GM23338 (cell line): Measurements from ENCODE around the gene TAF7L. TPM values are rescaled to one million over a fixed set of nuclear protein-coding genes. Genes with fewer than 3 reads are reported as not detected.

Source experiments
- ATAC-seq: fragments of 200-7000 bp; cut with Tn5 transposase; 3 replicates; pipeline ENCODE4 v1.9.1; 2020
- DNase-seq: peaks from one replicate; pipeline ENCODE4 v3.0.0-alpha.2; 2015; ENCODE audit warnings: low spot score
- H2AFZ ChIP-seq: fragments of 200-600 bp; sonication (generic); 2 replicates; pipeline ENCODE4 v1.8.0; 2016; ENCODE audit warnings: antibody characterized with exemption, mild to moderate bottlenecking, moderate library complexity
- H3F3A ChIP-seq: fragments of 200-600 bp; sonication (generic); replicated peaks from 2 replicates; pipeline ENCODE4 v1.8.0; 2017; ENCODE audit warnings: antibody characterized with exemption, mixed run types, low read depth
- H3K27ac ChIP-seq: fragments of 200-600 bp; sonication (generic); 2 replicates; pipeline ENCODE4 v1.6.1; 2016; ENCODE audit warnings: low read depth
- H3K27me3 ChIP-seq: fragments of 200-600 bp; sonication (generic); 2 replicates; pipeline ENCODE4 v1.8.0; 2016; ENCODE audit warnings: mild to moderate bottlenecking, mixed run types, moderate library complexity; ENCODE audit not compliant: insufficient read depth
- H3K36me3 ChIP-seq: fragments of 200-600 bp; sonication (generic); 2 replicates; pipeline ENCODE4 v1.8.0; 2016; ENCODE audit warnings: mild to moderate bottlenecking; ENCODE audit not compliant: insufficient read depth
- H3K4me1 ChIP-seq: fragments of 200-600 bp; sonication (generic); 2 replicates; pipeline ENCODE4 v1.8.0; 2016; ENCODE audit warnings: mild to moderate bottlenecking, moderate library complexity; ENCODE audit not compliant: insufficient read depth
- H3K4me2 ChIP-seq: fragments of 200-600 bp; sonication (generic); 2 replicates; pipeline ENCODE4 v1.7.1; 2017; ENCODE audit warnings: mixed run types
- H3K4me3 ChIP-seq: fragments of 200-600 bp; sonication (generic); 2 replicates; pipeline ENCODE4 v1.6.1; 2016; ENCODE audit warnings: mixed run types
- H3K79me2 ChIP-seq: fragments of 200-600 bp; sonication (generic); replicated peaks from 2 replicates; pipeline ENCODE4 v1.8.0; 2017; ENCODE audit warnings: mild to moderate bottlenecking; ENCODE audit not compliant: insufficient read depth
- H3K9me2 ChIP-seq: fragments of 200-600 bp; sonication (generic); 2 replicates; pipeline ENCODE4 v1.8.0; 2017; ENCODE audit not compliant: insufficient read depth
- H4K20me1 ChIP-seq: fragments of 200-600 bp; sonication (generic); replicated peaks from 2 replicates; pipeline ENCODE4 v1.8.0; 2017; ENCODE audit warnings: mild to moderate bottlenecking; ENCODE audit not compliant: insufficient read depth
- H3K27ac Mint-ChIP-seq: 2 replicates; pipeline ENCODE4 v1.8.0; 2020; ENCODE audit warnings: inconsistent platforms, mild to moderate bottlenecking, moderate library complexity, mixed read lengths
- H3K27me3 Mint-ChIP-seq: 3 replicates; pipeline ENCODE4 v1.8.0; 2022; ENCODE audit warnings: low read depth, mild to moderate bottlenecking, moderate library complexity, mixed read lengths, inconsistent platforms; ENCODE audit not compliant: insufficient read depth, poor library complexity
- H3K36me3 Mint-ChIP-seq: 3 replicates; pipeline ENCODE4 v1.8.0; 2021; ENCODE audit warnings: low read depth, mild to moderate bottlenecking, inconsistent platforms, moderate library complexity, mixed read lengths
- H3K4me1 Mint-ChIP-seq: 3 replicates; pipeline ENCODE4 v1.8.0; 2020; ENCODE audit warnings: mild to moderate bottlenecking, inconsistent platforms, mixed read lengths
- H3K4me3 Mint-ChIP-seq: 3 replicates; pipeline ENCODE4 v1.8.0; 2021; ENCODE audit warnings: moderate library complexity, mild to moderate bottlenecking, inconsistent platforms, mixed read lengths
- H3K9me3 Mint-ChIP-seq: 3 replicates; pipeline ENCODE4 v1.8.0; 2020; ENCODE audit warnings: moderate library complexity, mild to moderate bottlenecking, inconsistent platforms, mixed read lengths
- CREB1 ChIP-seq: fragments of 250-450 bp; sonication (Bioruptor Pico); IDR thresholded peaks from 2 replicates; pipeline ENCODE4 v1.5.0; 2020; ENCODE audit warnings: low read depth, mild to moderate bottlenecking, moderate library complexity
- EZH2 ChIP-seq: fragments of 200-600 bp; sonication (generic); IDR thresholded peaks from one replicate; pipeline ENCODE4 v1.8.0; 2017; ENCODE audit warnings: antibody characterized with exemption, mild to moderate bottlenecking, low read depth; ENCODE audit not compliant: unreplicated experiment
- EZH2phosphoT487 ChIP-seq: fragments of 200-600 bp; sonication (generic); IDR thresholded peaks from one replicate; pipeline ENCODE4 v1.8.1; 2018; ENCODE audit warnings: antibody characterized with exemption; ENCODE audit not compliant: unreplicated experiment
- JUNB ChIP-seq: IDR thresholded peaks from one replicate; pipeline ENCODE4 v1.6.1; 2016; ENCODE audit warnings: antibody characterized with exemption; ENCODE audit not compliant: unreplicated experiment
- NANOG ChIP-seq: IDR thresholded peaks from 2 replicates; pipeline ENCODE4 v1.6.1; 2016; ENCODE audit warnings: antibody characterized with exemption, borderline replicate concordance
- POLR2AphosphoS5 ChIP-seq: IDR thresholded peaks from 2 replicates; pipeline ENCODE4 v1.6.1; 2016; ENCODE audit warnings: antibody characterized with exemption, low read depth
- STAT1 ChIP-seq: IDR thresholded peaks from one replicate; pipeline ENCODE4 v1.6.1; 2016; ENCODE audit warnings: antibody characterized with exemption; ENCODE audit not compliant: unreplicated experiment
- ZNF114 ChIP-seq: fragments of 250-450 bp; sonication (Bioruptor Pico); IDR thresholded peaks from 2 replicates; pipeline ENCODE4 v1.5.0; 2020; ENCODE audit warnings: mild to moderate bottlenecking, moderate library complexity
- ZNF331 ChIP-seq: fragments of 250-450 bp; sonication (Bioruptor Pico); IDR thresholded peaks from 2 replicates; pipeline ENCODE4 v1.5.0; 2020; ENCODE audit warnings: low read depth, mild to moderate bottlenecking, moderate library complexity
- polyA plus RNA-seq: library from polyadenylated mRNA; unstranded; fragments of >200 nt; fragmentation: Nextera tagmentation; extraction: Ambion mirVana; gene quantifications from 2 replicates; pipeline ENCODE4 v1.2.1, GENCODE V29; 2016
- total RNA-seq: library from RNA; depleted of rRNA; stranded (reverse); fragments of >200 nt; shearing (Covaris generic); gene quantifications from 2 replicates; pipeline ENCODE4 v1.2.3, GENCODE V29; 2014
- TF ChIP-seq, protein P1 (sequence below): fragments of 250-450 bp; sonication (Bioruptor Pico); IDR thresholded peaks from 2 replicates; pipeline ENCODE4 v1.5.0; 2020; ENCODE audit warnings: mild to moderate bottlenecking, moderate library complexity
- TF ChIP-seq, protein P2 (sequence below): IDR thresholded peaks from one replicate; pipeline ENCODE4 v1.6.1; 2018; ENCODE audit warnings: antibody characterized with exemption; ENCODE audit not compliant: unreplicated experiment
- TF ChIP-seq, protein P3 (sequence below): IDR thresholded peaks from 2 replicates; pipeline ENCODE4 v1.6.1; 2016; ENCODE audit warnings: antibody characterized with exemption
- TF ChIP-seq, protein P4 (sequence below), 2 experiments: fragments of 200-600 bp in 1 of 2; sonication (generic) in 1 of 2; conservative IDR thresholded peaks; 2 replicates each; pipeline versions ENCODE4 v1.5.1 to v1.6.1; 2016 to 2017; ENCODE audit warnings: antibody characterized with exemption in 2 of 2, low read depth in 2 of 2, mild to moderate bottlenecking in 2 of 2, moderate library complexity in 1 of 2

TAF7L gene
- total and polyA plus RNA-seq, 2 experiments from 2014 or later: 0.66 TPM; not detected in 1

DNA sequence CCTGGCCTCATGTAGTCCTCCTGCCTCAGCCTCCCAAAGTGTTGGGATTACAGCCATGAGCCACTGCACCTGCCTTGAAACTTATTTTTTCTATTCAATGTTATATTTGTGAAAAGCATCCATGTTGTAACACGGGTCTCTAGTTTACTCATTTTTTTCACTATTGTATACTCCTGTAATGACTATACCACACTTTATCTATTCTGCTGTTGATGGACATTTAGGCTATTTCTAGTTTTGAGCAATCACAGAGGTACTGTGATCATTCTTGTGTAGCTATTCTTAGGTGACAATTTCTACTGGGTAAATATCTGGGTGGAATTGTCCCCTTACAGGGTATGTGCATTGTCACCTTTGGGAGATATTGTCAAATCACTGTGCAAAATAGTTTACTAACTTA, 67.9 kb downstream of the TAF7L start:
- DNase-seq: no peak
- ATAC-seq: no peak
- Histone ChIP-seq H3K4me3 (no peak overlapping the region), H3K4me1 (no peaks in the 10 kb centered on the region), H3K79me2 (no peaks in the 10 kb centered on the region), H3K27me3 (no peaks in the 10 kb centered on the region), H3K27ac (no peak overlapping the region), H3F3A (no peaks in the 10 kb centered on the region), H3K36me3 (no peaks in the 10 kb centered on the region), H3K4me2 (no peak overlapping the region), H2AFZ (no peak overlapping the region), H3K9me2 (no peaks in the 10 kb centered on the region), H4K20me1 (no peaks in the 10 kb centered on the region)
- Mint-ChIP-seq H3K9me3 (no peaks in the 10 kb centered on the region), H3K4me1 (peaks cover 6% of the 10 kb centered on the region), H3K27ac (no peak overlapping the region), H3K36me3 (no peaks in the 10 kb centered on the region), H3K4me3 (no peak overlapping the region), H3K27me3 (no peaks in the 10 kb centered on the region)
- no peak for TF ChIP-seq STAT1
- TF ChIP-seq, protein P1, sequence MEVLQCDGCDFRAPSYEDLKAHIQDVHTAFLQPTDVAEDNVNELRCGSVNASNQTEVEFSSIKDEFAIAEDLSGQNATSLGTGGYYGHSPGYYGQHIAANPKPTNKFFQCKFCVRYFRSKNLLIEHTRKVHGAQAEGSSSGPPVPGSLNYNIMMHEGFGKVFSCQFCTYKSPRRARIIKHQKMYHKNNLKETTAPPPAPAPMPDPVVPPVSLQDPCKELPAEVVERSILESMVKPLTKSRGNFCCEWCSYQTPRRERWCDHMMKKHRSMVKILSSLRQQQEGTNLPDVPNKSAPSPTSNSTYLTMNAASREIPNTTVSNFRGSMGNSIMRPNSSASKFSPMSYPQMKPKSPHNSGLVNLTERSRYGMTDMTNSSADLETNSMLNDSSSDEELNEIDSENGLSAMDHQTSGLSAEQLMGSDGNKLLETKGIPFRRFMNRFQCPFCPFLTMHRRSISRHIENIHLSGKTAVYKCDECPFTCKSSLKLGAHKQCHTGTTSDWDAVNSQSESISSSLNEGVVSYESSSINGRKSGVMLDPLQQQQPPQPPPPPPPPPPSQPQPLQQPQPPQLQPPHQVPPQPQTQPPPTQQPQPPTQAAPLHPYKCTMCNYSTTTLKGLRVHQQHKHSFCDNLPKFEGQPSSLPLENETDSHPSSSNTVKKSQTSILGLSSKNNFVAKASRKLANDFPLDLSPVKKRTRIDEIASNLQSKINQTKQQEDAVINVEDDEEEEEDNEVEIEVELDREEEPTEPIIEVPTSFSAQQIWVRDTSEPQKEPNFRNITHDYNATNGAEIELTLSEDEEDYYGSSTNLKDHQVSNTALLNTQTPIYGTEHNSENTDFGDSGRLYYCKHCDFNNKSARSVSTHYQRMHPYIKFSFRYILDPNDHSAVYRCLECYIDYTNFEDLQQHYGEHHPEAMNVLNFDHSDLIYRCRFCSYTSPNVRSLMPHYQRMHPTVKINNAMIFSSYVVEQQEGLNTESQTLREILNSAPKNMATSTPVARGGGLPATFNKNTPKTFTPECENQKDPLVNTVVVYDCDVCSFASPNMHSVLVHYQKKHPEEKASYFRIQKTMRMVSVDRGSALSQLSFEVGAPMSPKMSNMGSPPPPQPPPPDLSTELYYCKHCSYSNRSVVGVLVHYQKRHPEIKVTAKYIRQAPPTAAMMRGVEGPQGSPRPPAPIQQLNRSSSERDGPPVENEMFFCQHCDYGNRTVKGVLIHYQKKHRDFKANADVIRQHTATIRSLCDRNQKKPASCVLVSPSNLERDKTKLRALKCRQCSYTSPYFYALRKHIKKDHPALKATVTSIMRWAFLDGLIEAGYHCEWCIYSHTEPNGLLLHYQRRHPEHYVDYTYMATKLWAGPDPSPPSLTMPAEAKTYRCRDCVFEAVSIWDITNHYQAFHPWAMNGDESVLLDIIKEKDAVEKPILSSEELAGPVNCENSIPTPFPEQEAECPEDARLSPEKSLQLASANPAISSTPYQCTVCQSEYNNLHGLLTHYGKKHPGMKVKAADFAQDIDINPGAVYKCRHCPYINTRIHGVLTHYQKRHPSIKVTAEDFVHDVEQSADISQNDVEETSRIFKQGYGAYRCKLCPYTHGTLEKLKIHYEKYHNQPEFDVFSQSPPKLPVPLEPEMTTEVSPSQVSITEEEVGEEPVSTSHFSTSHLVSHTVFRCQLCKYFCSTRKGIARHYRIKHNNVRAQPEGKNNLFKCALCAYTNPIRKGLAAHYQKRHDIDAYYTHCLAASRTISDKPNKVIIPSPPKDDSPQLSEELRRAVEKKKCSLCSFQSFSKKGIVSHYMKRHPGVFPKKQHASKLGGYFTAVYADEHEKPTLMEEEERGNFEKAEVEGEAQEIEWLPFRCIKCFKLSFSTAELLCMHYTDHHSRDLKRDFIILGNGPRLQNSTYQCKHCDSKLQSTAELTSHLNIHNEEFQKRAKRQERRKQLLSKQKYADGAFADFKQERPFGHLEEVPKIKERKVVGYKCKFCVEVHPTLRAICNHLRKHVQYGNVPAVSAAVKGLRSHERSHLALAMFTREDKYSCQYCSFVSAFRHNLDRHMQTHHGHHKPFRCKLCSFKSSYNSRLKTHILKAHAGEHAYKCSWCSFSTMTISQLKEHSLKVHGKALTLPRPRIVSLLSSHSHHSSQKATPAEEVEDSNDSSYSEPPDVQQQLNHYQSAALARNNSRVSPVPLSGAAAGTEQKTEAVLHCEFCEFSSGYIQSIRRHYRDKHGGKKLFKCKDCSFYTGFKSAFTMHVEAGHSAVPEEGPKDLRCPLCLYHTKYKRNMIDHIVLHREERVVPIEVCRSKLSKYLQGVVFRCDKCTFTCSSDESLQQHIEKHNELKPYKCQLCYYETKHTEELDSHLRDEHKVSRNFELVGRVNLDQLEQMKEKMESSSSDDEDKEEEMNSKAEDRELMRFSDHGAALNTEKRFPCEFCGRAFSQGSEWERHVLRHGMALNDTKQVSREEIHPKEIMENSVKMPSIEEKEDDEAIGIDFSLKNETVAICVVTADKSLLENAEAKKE (CRISPR knock-in tag): no peak
- no peak for TF ChIP-seq ZNF114 (CRISPR knock-in tag)
- TF ChIP-seq ZNF331 (CRISPR knock-in tag): no peak
- TF ChIP-seq, protein P2, sequence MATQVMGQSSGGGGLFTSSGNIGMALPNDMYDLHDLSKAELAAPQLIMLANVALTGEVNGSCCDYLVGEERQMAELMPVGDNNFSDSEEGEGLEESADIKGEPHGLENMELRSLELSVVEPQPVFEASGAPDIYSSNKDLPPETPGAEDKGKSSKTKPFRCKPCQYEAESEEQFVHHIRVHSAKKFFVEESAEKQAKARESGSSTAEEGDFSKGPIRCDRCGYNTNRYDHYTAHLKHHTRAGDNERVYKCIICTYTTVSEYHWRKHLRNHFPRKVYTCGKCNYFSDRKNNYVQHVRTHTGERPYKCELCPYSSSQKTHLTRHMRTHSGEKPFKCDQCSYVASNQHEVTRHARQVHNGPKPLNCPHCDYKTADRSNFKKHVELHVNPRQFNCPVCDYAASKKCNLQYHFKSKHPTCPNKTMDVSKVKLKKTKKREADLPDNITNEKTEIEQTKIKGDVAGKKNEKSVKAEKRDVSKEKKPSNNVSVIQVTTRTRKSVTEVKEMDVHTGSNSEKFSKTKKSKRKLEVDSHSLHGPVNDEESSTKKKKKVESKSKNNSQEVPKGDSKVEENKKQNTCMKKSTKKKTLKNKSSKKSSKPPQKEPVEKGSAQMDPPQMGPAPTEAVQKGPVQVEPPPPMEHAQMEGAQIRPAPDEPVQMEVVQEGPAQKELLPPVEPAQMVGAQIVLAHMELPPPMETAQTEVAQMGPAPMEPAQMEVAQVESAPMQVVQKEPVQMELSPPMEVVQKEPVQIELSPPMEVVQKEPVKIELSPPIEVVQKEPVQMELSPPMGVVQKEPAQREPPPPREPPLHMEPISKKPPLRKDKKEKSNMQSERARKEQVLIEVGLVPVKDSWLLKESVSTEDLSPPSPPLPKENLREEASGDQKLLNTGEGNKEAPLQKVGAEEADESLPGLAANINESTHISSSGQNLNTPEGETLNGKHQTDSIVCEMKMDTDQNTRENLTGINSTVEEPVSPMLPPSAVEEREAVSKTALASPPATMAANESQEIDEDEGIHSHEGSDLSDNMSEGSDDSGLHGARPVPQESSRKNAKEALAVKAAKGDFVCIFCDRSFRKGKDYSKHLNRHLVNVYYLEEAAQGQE: no peak
- TF ChIP-seq POLR2AphosphoS5: no peak
- no peak for TF ChIP-seq EZH2
- TF ChIP-seq NANOG: no peak
- TF ChIP-seq EZH2phosphoT487: no peak
- TF ChIP-seq, protein P3, sequence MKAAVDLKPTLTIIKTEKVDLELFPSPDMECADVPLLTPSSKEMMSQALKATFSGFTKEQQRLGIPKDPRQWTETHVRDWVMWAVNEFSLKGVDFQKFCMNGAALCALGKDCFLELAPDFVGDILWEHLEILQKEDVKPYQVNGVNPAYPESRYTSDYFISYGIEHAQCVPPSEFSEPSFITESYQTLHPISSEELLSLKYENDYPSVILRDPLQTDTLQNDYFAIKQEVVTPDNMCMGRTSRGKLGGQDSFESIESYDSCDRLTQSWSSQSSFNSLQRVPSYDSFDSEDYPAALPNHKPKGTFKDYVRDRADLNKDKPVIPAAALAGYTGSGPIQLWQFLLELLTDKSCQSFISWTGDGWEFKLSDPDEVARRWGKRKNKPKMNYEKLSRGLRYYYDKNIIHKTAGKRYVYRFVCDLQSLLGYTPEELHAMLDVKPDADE: no peak
- TF ChIP-seq CREB1 (CRISPR knock-in tag): no peak
- TF ChIP-seq JUNB: no peak
- TF ChIP-seq, protein P4, sequence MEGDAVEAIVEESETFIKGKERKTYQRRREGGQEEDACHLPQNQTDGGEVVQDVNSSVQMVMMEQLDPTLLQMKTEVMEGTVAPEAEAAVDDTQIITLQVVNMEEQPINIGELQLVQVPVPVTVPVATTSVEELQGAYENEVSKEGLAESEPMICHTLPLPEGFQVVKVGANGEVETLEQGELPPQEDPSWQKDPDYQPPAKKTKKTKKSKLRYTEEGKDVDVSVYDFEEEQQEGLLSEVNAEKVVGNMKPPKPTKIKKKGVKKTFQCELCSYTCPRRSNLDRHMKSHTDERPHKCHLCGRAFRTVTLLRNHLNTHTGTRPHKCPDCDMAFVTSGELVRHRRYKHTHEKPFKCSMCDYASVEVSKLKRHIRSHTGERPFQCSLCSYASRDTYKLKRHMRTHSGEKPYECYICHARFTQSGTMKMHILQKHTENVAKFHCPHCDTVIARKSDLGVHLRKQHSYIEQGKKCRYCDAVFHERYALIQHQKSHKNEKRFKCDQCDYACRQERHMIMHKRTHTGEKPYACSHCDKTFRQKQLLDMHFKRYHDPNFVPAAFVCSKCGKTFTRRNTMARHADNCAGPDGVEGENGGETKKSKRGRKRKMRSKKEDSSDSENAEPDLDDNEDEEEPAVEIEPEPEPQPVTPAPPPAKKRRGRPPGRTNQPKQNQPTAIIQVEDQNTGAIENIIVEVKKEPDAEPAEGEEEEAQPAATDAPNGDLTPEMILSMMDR (conservative IDR thresholded peaks at IDR 0.05; ENCODE audit: low read depth in 2 of 2): no peak
